ENCODE results near the gene NDC80.

Gene NDC80

GRCh38 chr18:2602844-2603243, 31.5 kb downstream of the NDC80 start:
- no peak for DNase-seq
- intact Hi-C loops (cut with DNase I), result no loop called here

- DNase-seq, result no peak
- intact Hi-C loops (cut with DNase I), result no loop called here
Observed at GRCh38 chr18:2606335-2606734, 35.0 kb downstream of the NDC80 start.

GRCh38 chr18:2609604-2610003, 38.2 kb downstream of the NDC80 start:
- intact Hi-C loops (cut with DNase I), result no loop called here
- no peak for DNase-seq

- no peak for DNase-seq
- intact Hi-C loops (cut with DNase I), result no loop called here
Observed at GRCh38 chr18:2610549-2610948, 39.2 kb downstream of the NDC80 start.

GRCh38 chr18:2612996-2613395, 41.6 kb downstream of the NDC80 start:
- intact Hi-C loops (cut with DNase I), result no loop called here
- no peak for DNase-seq

GRCh38 chr18:2617401-2617998, 46.1 kb downstream of the NDC80 start:
- intact Hi-C loops (cut with DNase I), result no loop called here
- DNase-seq, result no peak

- DNase-seq, result no peak
- intact Hi-C loops (cut with DNase I), result no loop called here
Observed at GRCh38 chr18:2618009-2618408, 46.7 kb downstream of the NDC80 start.

- intact Hi-C loops (cut with DNase I), result no loop called here
- DNase-seq, result no peak
Observed at GRCh38 chr18:2625217-2625616, 53.9 kb downstream of the NDC80 start.

GRCh38 chr18:2627821-2628276, 56.5 kb downstream of the NDC80 start:
- intact Hi-C loops (cut with DNase I), result no loop called here
- DNase-seq, result no peak

- intact Hi-C loops (cut with DNase I), result no loop called here
- no peak for DNase-seq
Observed at GRCh38 chr18:2629003-2629402, 57.6 kb downstream of the NDC80 start.

- intact Hi-C loops (cut with DNase I), result no loop called here
- DNase-seq, result no peak
Observed at GRCh38 chr18:2635586-2635985, 64.2 kb downstream of the NDC80 start.

GRCh38 chr18:2636126-2636631, 64.8 kb downstream of the NDC80 start:
- intact Hi-C loops (cut with DNase I), result no loop called here
- DNase-seq, result no peak

- intact Hi-C loops (cut with DNase I), result no loop called here
- DNase-seq, result no peak
Observed at GRCh38 chr18:2641638-2642037, 70.3 kb downstream of the NDC80 start.

- intact Hi-C loops (cut with DNase I), result no loop called here
- DNase-seq, result no peak
Observed at GRCh38 chr18:2642771-2643170, 71.4 kb downstream of the NDC80 start.

- intact Hi-C loops (cut with DNase I), result no loop called here
- DNase-seq, result no peak
Observed at GRCh38 chr18:2644535-2644934, 73.2 kb downstream of the NDC80 start.

- no peak for DNase-seq
- intact Hi-C loops (cut with DNase I), result no loop called here
Observed at GRCh38 chr18:2651981-2652380, 80.6 kb downstream of the NDC80 start.

- DNase-seq, result no peak
- intact Hi-C loops (cut with DNase I), result no loop called here
Observed at GRCh38 chr18:2653467-2653866, 82.1 kb downstream of the NDC80 start.

- no peak for DNase-seq
- intact Hi-C loops (cut with DNase I), result no loop called here
Observed at GRCh38 chr18:2654169-2654927, 83.0 kb downstream of the NDC80 start.

GRCh38 chr18:2654928-2655177, 83.5 kb downstream of the NDC80 start:
- intact Hi-C loops (cut with DNase I), result loop anchor here (5.0 kb wide), 1 partner anchor 83 kb away; the partner anchor contains the start of genes METTL4 and NDC80
- DNase-seq, result peak in 36 of 42 donors; percentile 42 to 84 (median 69)

- intact Hi-C loops (cut with DNase I), result loop anchor here (5.0 kb wide), 1 partner anchor 83 kb away; the partner anchor contains the start of genes METTL4 and NDC80
- peak; percentile 74 to 96 (median 91) for DNase-seq
Observed at GRCh38 chr18:2655178-2655953, 84.0 kb downstream of the NDC80 start, which contains the start of gene SMCHD1. Gene SMCHD1 (plus strand): TSS chr18:2655726. CDS start chr18:2656076, 350 bp downstream.
